IPS-18a (cell line): ENCODE data around the gene DNMBP.

Experiments used
- H3K27ac ChIP-seq: one replicate; pipeline ENCODE4 v1.5.1; 2013; ENCODE audit warnings: low read length
- H3K27me3 ChIP-seq: one replicate; pipeline ENCODE4 v1.6.1; 2013; ENCODE audit warnings: mild to moderate bottlenecking, low read length; ENCODE audit not compliant: control insufficient read depth, insufficient read depth
- H3K36me3 ChIP-seq: one replicate; pipeline ENCODE4 v1.6.1; 2013; ENCODE audit warnings: low read depth, low read length; ENCODE audit not compliant: control insufficient read depth
- H3K4me1 ChIP-seq: one replicate; pipeline ENCODE4 v1.6.1; 2013; ENCODE audit warnings: low read depth, low read length; ENCODE audit not compliant: control insufficient read depth
- H3K4me3 ChIP-seq: one replicate; pipeline ENCODE4 v1.5.1; 2013; ENCODE audit warnings: low read length
- H3K9ac ChIP-seq: one replicate; pipeline ENCODE4 v1.6.1; 2013; ENCODE audit warnings: mild to moderate bottlenecking, low read length, moderate library complexity
- H3K9me3 ChIP-seq: one replicate; pipeline ENCODE4 v1.6.1; 2013; ENCODE audit warnings: low read depth, low read length; ENCODE audit not compliant: control insufficient read depth

The DNMBP gene

GRCh38 chr10:100009793-100010676 lies at the start of gene DNMBP:
Gene DNMBP (minus strand): TSS chr10:100009947. CDS start chr10:99972124, 37,823 bp downstream.
- Histone ChIP-seq H3K4me1 (peaks cover 9% of the 10 kb centered on the region), H3K4me3 (peak within 1 kb of the TSS; percentile 79), H3K27ac (no peak within 1 kb of the TSS)

DNA sequence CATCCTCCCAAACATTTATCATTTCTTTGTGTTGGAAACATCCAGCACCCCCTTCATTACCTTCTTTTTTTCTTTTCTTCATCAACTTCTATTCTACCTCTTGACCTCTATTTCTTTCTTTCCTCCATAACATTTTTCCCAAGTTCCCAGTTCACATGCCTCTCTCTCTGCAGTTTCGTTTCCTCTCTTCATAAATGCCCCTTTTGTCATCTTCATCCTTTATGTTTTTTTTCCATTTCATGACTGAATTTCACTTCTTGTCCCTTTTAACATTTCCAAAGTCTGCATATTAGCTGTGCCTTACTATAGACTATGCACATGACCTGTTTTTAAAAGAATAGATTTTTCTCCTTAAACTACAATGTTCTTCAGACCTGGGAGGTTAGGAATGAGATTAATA lies 48.2 kb upstream of the DNMBP start:
- H3K27me3 ChIP-seq: no peaks in the 10 kb centered on the region
- no peak overlapping the region for H3K9ac ChIP-seq
- H3K4me3 ChIP-seq: no peak overlapping the region
- no peak overlapping the region for H3K27ac ChIP-seq
- no peaks in the 10 kb centered on the region for H3K4me1 ChIP-seq
- no peaks in the 10 kb centered on the region for H3K36me3 ChIP-seq
- peaks cover 4% of the 10 kb centered on the region for H3K9me3 ChIP-seq

More at GRCh38 chr10:100009793-100010676, at the start of gene DNMBP:
- Histone ChIP-seq H3K9ac (peak within 1 kb of the TSS; percentile 30), H3K9me3 (no peaks in the 10 kb centered on the region), H3K36me3 (no peaks in the 10 kb centered on the region), H3K27me3 (peaks cover 22% of the 10 kb centered on the region)

DNA sequence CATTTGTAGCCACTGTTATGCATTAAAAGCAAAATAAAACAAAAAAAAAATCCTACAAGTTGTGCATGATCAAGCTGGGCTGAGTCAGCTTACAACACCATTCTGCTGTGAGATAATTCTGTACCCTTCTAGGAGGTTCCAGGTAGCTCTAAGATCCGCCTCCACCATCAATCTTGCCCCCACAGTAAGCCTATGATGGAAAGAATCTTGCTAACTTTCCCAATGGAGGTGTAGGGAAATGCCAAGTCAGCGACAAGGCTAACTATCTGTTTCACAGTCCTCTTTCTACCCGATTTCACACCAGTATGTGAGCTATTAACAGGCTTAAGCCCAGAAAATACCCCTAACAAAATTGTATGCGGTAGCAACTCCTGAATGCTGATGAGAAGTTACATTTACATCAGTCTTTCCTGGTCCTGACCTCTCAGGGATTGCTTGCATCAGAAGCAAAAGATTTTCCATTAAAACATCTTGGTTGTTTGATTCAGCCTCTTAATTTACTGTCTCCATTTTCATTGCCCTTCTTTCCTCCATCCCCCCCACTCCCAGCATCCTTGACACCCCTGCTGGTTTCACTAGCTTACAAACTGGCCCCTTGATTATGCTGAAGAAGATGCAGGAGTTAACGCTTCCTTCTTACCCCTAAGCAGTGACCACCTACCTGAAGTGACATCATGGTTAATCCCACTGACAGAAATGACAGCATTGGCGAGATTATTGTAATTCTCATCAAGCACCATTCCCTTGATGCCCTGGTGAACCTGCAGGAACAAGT lies 44.1 kb upstream of the DNMBP start:
- no peaks in the 10 kb centered on the region for H3K27me3 ChIP-seq
- H3K9me3 ChIP-seq: peaks cover 4% of the 10 kb centered on the region
- no peak overlapping the region for H3K4me3 ChIP-seq
- H3K9ac ChIP-seq: no peak overlapping the region
- no peaks in the 10 kb centered on the region for H3K4me1 ChIP-seq
- no peaks in the 10 kb centered on the region for H3K36me3 ChIP-seq
- H3K27ac ChIP-seq: no peak overlapping the region

DNA sequence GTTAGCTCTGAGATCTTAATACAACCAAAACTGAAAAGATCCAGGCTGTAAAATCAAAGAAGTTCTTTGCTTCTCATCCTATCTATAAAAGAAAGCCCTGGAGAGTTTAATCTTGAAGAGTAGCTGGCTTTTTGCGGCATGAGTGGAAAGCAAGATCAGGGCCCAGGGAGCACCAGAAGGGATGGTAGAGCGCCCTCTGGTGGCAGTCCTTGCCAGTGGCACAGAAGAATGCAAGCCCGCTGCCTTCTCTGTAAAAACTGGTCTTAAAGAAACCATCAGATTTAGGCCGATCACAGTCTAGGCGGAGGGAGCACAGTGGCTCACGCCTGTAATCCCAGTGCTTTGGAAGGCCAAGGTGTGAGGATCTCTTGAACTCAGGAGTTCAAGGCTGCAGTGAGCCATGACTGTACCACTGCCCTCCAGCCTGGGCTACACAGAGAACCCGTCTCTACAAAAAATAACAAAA lies 36.3 kb upstream of the DNMBP start:
- Histone ChIP-seq H3K9ac (no peak overlapping the region), H3K4me1 (peaks cover 4% of the 10 kb centered on the region), H3K36me3 (no peaks in the 10 kb centered on the region), H3K27me3 (no peaks in the 10 kb centered on the region), H3K9me3 (no peaks in the 10 kb centered on the region), H3K27ac (no peak overlapping the region), H3K4me3 (no peak overlapping the region)

- Histone ChIP-seq H3K4me1 (peaks cover 4% of the 10 kb centered on the region), H3K9me3 (no peaks in the 10 kb centered on the region), H3K36me3 (no peaks in the 10 kb centered on the region), H3K27ac (no peak overlapping the region), H3K4me3 (no peak overlapping the region), H3K27me3 (no peaks in the 10 kb centered on the region), H3K9ac (no peak overlapping the region)
Observed at GRCh38 chr10:100045592-100045991, 35.8 kb upstream of the DNMBP start.

GRCh38 chr10:100043796-100044195 lies 34.0 kb upstream of the DNMBP start:
- no peaks in the 10 kb centered on the region for H3K27me3 ChIP-seq
- no peak overlapping the region for H3K4me3 ChIP-seq
- no peak overlapping the region for H3K27ac ChIP-seq
- no peaks in the 10 kb centered on the region for H3K9me3 ChIP-seq
- peaks cover 7% of the 10 kb centered on the region for H3K4me1 ChIP-seq
- no peak overlapping the region for H3K9ac ChIP-seq
- H3K36me3 ChIP-seq: no peaks in the 10 kb centered on the region

GRCh38 chr10:100043344-100043743 lies 33.6 kb upstream of the DNMBP start:
- Histone ChIP-seq H3K9me3 (no peaks in the 10 kb centered on the region), H3K4me1 (peaks cover 11% of the 10 kb centered on the region), H3K27me3 (no peaks in the 10 kb centered on the region), H3K4me3 (no peak overlapping the region), H3K27ac (no peak overlapping the region), H3K9ac (no peak overlapping the region), H3K36me3 (no peaks in the 10 kb centered on the region)

- H3K4me1 ChIP-seq: peaks cover 11% of the 10 kb centered on the region
- H3K9me3 ChIP-seq: no peaks in the 10 kb centered on the region
- no peaks in the 10 kb centered on the region for H3K27me3 ChIP-seq
- no peak overlapping the region for H3K9ac ChIP-seq
- H3K4me3 ChIP-seq: no peak overlapping the region
- no peaks in the 10 kb centered on the region for H3K36me3 ChIP-seq
- H3K27ac ChIP-seq: no peak overlapping the region
Observed at GRCh38 chr10:100041306-100042002, 31.7 kb upstream of the DNMBP start.

- H3K36me3 ChIP-seq: no peaks in the 10 kb centered on the region
- H3K27me3 ChIP-seq: no peaks in the 10 kb centered on the region
- no peak overlapping the region for H3K9ac ChIP-seq
- no peak overlapping the region for H3K4me3 ChIP-seq
- peaks cover 7% of the 10 kb centered on the region for H3K4me1 ChIP-seq
- H3K9me3 ChIP-seq: no peaks in the 10 kb centered on the region
- H3K27ac ChIP-seq: no peak overlapping the region
Observed at GRCh38 chr10:100038561-100039071, 28.9 kb upstream of the DNMBP start.

DNA sequence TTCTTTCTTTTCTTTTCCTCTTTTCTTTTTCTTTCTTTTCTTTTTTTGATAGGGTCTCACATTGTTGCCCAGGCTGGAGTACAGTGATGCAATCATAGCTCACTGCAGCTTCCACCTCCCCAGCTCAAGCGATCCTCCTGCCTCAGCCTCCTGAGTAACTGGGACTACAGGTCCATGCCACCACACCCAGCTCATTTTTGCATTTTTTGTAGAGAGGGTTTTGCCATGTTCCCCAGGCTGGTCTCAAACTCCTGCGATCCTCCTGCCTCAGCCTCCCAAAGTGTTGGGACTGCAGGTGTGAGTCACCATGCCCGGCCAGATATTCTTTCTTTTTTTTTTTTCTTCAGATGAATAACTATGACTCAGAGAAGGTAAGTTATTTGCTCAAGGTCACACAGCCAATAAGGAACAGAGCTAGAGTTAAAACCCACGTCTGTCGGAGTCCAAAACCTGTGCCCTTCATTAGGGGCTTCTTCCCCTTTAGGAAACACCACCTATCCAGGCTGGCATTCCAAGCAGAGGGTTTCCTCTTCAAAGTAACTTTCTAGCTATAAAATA lies 28.1 kb upstream of the DNMBP start:
- Histone ChIP-seq H3K27ac (no peak overlapping the region), H3K4me1 (peaks cover 7% of the 10 kb centered on the region)

GRCh38 chr10:100036850-100037249 lies 27.1 kb upstream of the DNMBP start:
- H3K9me3 ChIP-seq: no peaks in the 10 kb centered on the region
- H3K27ac ChIP-seq: no peak overlapping the region
- peaks cover 7% of the 10 kb centered on the region for H3K4me1 ChIP-seq
- no peaks in the 10 kb centered on the region for H3K27me3 ChIP-seq
- H3K9ac ChIP-seq: no peak overlapping the region
- H3K36me3 ChIP-seq: no peaks in the 10 kb centered on the region
- H3K4me3 ChIP-seq: no peak overlapping the region

More for the DNA sequence above, 28.1 kb upstream of the DNMBP start:
- no peaks in the 10 kb centered on the region for H3K36me3 ChIP-seq
- H3K4me3 ChIP-seq: no peak overlapping the region
- H3K9me3 ChIP-seq: no peaks in the 10 kb centered on the region
- H3K27me3 ChIP-seq: no peaks in the 10 kb centered on the region
- H3K9ac ChIP-seq: no peak overlapping the region
